ENCODE data around the gene ITCH. TPM values are rescaled to one million over a fixed set of nuclear protein-coding genes. Genes with fewer than 3 reads are reported as not detected.

ITCH gene
- total RNA-seq, 1 experiment from 2014 or later, result 138 TPM

DNA sequence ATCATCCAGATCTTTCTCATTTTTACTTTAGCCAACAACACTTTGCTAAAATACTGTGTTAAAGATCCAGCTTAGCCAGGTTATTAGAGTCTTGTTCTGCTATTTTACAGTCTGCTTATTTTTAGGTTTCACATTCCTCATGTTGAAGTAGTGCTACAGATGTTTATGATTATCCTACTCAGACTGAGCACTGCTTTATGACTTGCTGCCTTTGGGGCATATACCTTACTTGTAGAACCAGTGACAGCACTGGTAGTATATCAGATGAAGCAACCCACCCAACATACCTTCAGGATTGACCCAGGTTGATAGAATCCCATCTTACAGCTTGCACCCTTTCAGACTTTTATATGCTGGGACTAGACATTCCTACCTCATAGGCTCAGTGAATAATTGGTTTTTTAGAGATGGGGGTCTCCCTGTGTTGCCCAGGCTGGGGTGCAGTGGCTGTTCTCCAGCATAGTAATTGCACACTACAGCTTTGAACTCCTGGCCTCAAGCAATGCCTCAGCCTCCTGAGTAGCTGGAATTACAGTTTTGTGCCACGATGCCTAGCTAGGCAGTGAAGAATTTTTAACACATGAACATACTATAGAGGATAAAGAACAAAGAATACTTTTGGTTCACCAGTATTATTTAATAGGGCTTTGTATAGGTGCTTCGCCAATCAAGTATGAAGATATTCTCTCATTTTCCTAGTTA is 89.4 kb downstream of the ITCH start:
- no TSS peak for BruUV-seq (replicated peaks)
- Histone ChIP-seq H3K9me3 (no peaks in the 10 kb centered on the region), H3K27me3 (replicated peaks; ENCODE audit: control insufficient read depth, insufficient read depth, low read length) (no peaks in the 10 kb centered on the region), H3K36me3 (ENCODE audit: control insufficient read depth, insufficient read depth, low read length) (peaks cover 10% of the 10 kb centered on the region), H3K4me3 (ENCODE audit: low read depth, low read length) (no peak overlapping the region), H3K4me1 (no peaks in the 10 kb centered on the region)
- TF ChIP-seq, protein P1, sequence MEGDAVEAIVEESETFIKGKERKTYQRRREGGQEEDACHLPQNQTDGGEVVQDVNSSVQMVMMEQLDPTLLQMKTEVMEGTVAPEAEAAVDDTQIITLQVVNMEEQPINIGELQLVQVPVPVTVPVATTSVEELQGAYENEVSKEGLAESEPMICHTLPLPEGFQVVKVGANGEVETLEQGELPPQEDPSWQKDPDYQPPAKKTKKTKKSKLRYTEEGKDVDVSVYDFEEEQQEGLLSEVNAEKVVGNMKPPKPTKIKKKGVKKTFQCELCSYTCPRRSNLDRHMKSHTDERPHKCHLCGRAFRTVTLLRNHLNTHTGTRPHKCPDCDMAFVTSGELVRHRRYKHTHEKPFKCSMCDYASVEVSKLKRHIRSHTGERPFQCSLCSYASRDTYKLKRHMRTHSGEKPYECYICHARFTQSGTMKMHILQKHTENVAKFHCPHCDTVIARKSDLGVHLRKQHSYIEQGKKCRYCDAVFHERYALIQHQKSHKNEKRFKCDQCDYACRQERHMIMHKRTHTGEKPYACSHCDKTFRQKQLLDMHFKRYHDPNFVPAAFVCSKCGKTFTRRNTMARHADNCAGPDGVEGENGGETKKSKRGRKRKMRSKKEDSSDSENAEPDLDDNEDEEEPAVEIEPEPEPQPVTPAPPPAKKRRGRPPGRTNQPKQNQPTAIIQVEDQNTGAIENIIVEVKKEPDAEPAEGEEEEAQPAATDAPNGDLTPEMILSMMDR (IDR thresholded peaks at IDR 0.05; ENCODE audit: insufficient read depth in 1 of 2, low read depth in 1 of 2, low read length in 1 of 2, severe bottlenecking in 1 of 2, unreplicated experiment in 1 of 2), result no peak
- Mint-ChIP-seq H3K36me3 (ENCODE audit: insufficient read depth, unreplicated experiment) (peaks cover 96% of the 10 kb centered on the region), H3K27ac (ENCODE audit: unreplicated experiment) (no peak overlapping the region), H3K27me3 (ENCODE audit: insufficient read depth, unreplicated experiment) (no peaks in the 10 kb centered on the region), H3K9me3 (ENCODE audit: unreplicated experiment) (no peaks in the 10 kb centered on the region), H3K4me1 (ENCODE audit: low read depth, unreplicated experiment) (no peaks in the 10 kb centered on the region), H3K4me3 (ENCODE audit: unreplicated experiment) (no peak overlapping the region)
- no peak for DNase-seq
- ChIA-PET POLR2A (no interaction called here), CTCF (no interaction called here)
- intact Hi-C loops (cut with micrococcal nuclease; ENCODE audit: unreplicated experiment), result no loop called here

DNA sequence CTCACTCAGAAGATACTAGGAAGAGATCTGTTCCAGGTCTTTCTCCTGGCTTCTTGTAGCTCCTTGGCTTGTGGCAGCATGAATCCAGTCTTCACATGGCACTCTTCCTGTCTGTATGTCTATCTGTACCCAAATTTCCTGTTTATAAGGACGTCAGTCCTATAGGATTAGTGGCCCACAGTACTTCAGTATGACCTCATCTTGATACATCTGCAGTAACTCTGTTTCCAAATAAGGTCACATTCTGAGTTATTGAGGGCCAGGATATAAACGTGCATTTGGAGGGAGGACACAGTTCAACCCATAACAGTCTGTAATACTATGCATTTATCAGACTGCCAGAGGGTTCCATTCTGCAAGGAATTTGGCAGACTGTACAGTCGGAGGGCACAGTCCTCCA is 95.6 kb downstream of the ITCH start:
- intact Hi-C loops (cut with micrococcal nuclease; ENCODE audit: unreplicated experiment), result no loop called here
- no peak overlapping the region for H3K27ac Mint-ChIP-seq (ENCODE audit: unreplicated experiment)
- Histone ChIP-seq H3K4me3 (ENCODE audit: low read depth, low read length) (no peak overlapping the region), H3K36me3 (ENCODE audit: control insufficient read depth, insufficient read depth, low read length) (peaks cover 5% of the 10 kb centered on the region; the same call in 1 of the 2 replicates), H3K27me3 (replicated peaks; ENCODE audit: control insufficient read depth, insufficient read depth, low read length) (no peaks in the 10 kb centered on the region), H3K9me3 (no peaks in the 10 kb centered on the region), H3K4me1 (no peaks in the 10 kb centered on the region)
- H3K27me3 Mint-ChIP-seq (ENCODE audit: insufficient read depth, unreplicated experiment), result no peaks in the 10 kb centered on the region
- BruUV-seq (replicated peaks), result no TSS peak
- H3K36me3 Mint-ChIP-seq (ENCODE audit: insufficient read depth, unreplicated experiment), result peaks cover 91% of the 10 kb centered on the region
- ChIA-PET POLR2A (no interaction called here), CTCF (interaction anchor here (0.6 kb wide), 1 partner anchor 129 kb away, joined by 3 read pairs; no protein-coding TSS in a partner anchor)
- TF ChIP-seq, protein P1 (IDR thresholded peaks at IDR 0.05; ENCODE audit: insufficient read depth in 1 of 2, low read depth in 1 of 2, low read length in 1 of 2, severe bottlenecking in 1 of 2, unreplicated experiment in 1 of 2), result no peak
- no peaks in the 10 kb centered on the region for H3K9me3 Mint-ChIP-seq (ENCODE audit: unreplicated experiment)
- peaks cover 15% of the 10 kb centered on the region for H3K4me1 Mint-ChIP-seq (ENCODE audit: low read depth, unreplicated experiment)
- no peak for DNase-seq
- no peak overlapping the region for H3K4me3 Mint-ChIP-seq (ENCODE audit: unreplicated experiment)

DNA sequence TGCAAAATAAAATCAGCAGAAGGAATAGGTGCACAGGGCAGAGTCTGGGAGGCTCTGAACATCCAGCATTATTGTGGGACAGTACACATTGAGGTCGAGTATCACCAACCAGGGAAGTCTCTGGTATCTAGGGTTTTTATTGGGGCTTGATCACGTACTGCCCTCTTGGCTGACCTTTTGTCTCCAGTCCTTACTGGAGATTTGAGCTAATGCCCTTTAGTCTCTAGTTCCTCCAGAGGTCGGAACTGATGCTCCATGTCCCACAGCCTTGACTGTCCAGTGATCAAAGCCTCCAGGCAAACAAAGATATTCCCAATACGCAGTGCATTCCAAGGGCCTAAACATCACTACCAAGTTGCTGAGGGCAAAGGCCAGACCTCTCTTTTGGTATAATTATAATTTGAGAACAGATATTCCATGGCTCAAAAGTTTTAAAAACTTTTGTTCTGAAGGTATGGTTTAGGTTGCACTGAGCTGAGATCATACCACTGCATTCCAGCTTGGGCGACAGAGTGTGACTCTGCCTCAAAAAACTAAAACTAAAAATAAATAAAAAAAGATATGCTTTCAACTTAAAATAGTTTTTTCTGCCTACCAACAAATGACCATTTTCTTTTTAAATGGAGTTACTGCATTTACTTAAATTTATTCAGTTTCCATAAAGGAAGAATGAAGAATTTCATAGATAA is 96.3 kb downstream of the ITCH start:
- Mint-ChIP-seq H3K4me1 (ENCODE audit: low read depth, unreplicated experiment) (peaks cover 15% of the 10 kb centered on the region), H3K27me3 (ENCODE audit: insufficient read depth, unreplicated experiment) (no peaks in the 10 kb centered on the region), H3K36me3 (ENCODE audit: insufficient read depth, unreplicated experiment) (peaks cover 91% of the 10 kb centered on the region), H3K27ac (ENCODE audit: unreplicated experiment) (no peak overlapping the region), H3K9me3 (ENCODE audit: unreplicated experiment) (no peaks in the 10 kb centered on the region), H3K4me3 (ENCODE audit: unreplicated experiment) (no peak overlapping the region)
- Histone ChIP-seq H3K36me3 (ENCODE audit: control insufficient read depth, insufficient read depth, low read length) (peaks cover 5% of the 10 kb centered on the region; the same call in 1 of the 2 replicates), H3K4me3 (ENCODE audit: low read depth, low read length) (no peak overlapping the region), H3K4me1 (no peaks in the 10 kb centered on the region), H3K27me3 (replicated peaks; ENCODE audit: control insufficient read depth, insufficient read depth, low read length) (no peaks in the 10 kb centered on the region), H3K9me3 (no peaks in the 10 kb centered on the region)
- BruUV-seq (replicated peaks), result no TSS peak
- ChIA-PET CTCF (interaction anchor here (0.6 to 1.2 kb wide), 2 partner anchors 64 to 147 kb away, joined by 3 to 9 read pairs; no protein-coding TSS in a partner anchor), POLR2A (no interaction called here)
- TF ChIP-seq, protein P1 (IDR thresholded peaks at IDR 0.05; ENCODE audit: insufficient read depth in 1 of 2, low read depth in 1 of 2, low read length in 1 of 2, severe bottlenecking in 1 of 2, unreplicated experiment in 1 of 2), result no peak
- intact Hi-C loops (cut with micrococcal nuclease; ENCODE audit: unreplicated experiment), result no loop called here
- DNase-seq, result no peak
